ENCODE measurements around the gene SETDB1. TPM values are rescaled to one million over a fixed set of nuclear protein-coding genes. Genes with fewer than 3 reads are reported as not detected.

SETDB1 gene
- total RNA-seq, 4 donors from 2014 or later = 25.0 to 61.9 (median 38.5) TPM

- Histone ChIP-seq H3K4me1 (peaks cover 69% of the 10 kb centered on the region), H3K27me3 (no peaks in the 10 kb centered on the region), H3K4me3 (peak overlapping the region; percentile 65), H3K9me3 (no peaks in the 10 kb centered on the region), H3K36me3 (peaks cover 18% of the 10 kb centered on the region), H3K27ac (peak overlapping the region; percentile 91)
- TF ChIP-seq CTCF (IDR thresholded peaks at IDR 0.05) (no peak), POLR2A (IDR thresholded peaks at IDR 0.05) (no peak), POLR2AphosphoS5 (IDR thresholded peaks at IDR 0.05) (no peak), EP300 (IDR thresholded peaks at IDR 0.05) (no peak)
- WGBS = 3% methylated on average over 4 of the region's 4 CpGs
- DNase-seq (ENCODE audit: low spot score in 2 of 2) = no peak
Observed at GRCh38 chr1:151005729-151006319, 79.7 kb downstream of the SETDB1 start.

- Histone ChIP-seq H3K27ac (peak within 1 kb of the TSS; percentile 91), H3K4me3 (peak within 1 kb of the TSS; percentile 65), H3K4me1 (peaks cover 69% of the 10 kb centered on the region), H3K9me3 (no peaks in the 10 kb centered on the region), H3K27me3 (no peaks in the 10 kb centered on the region), H3K36me3 (peaks cover 11% of the 10 kb centered on the region)
- WGBS = under 1% methylated on average over 18 of the region's 18 CpGs
- DNase-seq (ENCODE audit: low spot score in 2 of 2) = peak; percentile 85 to 88
- TF ChIP-seq CTCF (IDR thresholded peaks at IDR 0.05) (peak; percentile 24 to 39), POLR2A (IDR thresholded peaks at IDR 0.05) (peak in 1 of 2 donors; percentile 42), EP300 (IDR thresholded peaks at IDR 0.05) (no peak), POLR2AphosphoS5 (IDR thresholded peaks at IDR 0.05) (peak in 1 of 3 donors; percentile 15)
Observed at GRCh38 chr1:151006327-151007052, 80.3 kb downstream of the SETDB1 start, which contains the start of gene MINDY1. MINDY1 (minus strand) TSS chr1:151006902; CDS start chr1:151002617, 4,285 bp downstream.

GRCh38 chr1:151007853-151008243, 81.7 kb downstream of the SETDB1 start:
- H3K27me3 ChIP-seq = no peaks in the 10 kb centered on the region
- peak overlapping the region; percentile 91 for H3K27ac ChIP-seq
- TF ChIP-seq EP300 (IDR thresholded peaks at IDR 0.05) (no peak), POLR2AphosphoS5 (IDR thresholded peaks at IDR 0.05) (no peak), POLR2A (IDR thresholded peaks at IDR 0.05) (no peak), CTCF (IDR thresholded peaks at IDR 0.05) (no peak)
- peaks cover 61% of the 10 kb centered on the region for H3K4me1 ChIP-seq
- no peaks in the 10 kb centered on the region for H3K9me3 ChIP-seq
- peak overlapping the region; percentile 56 for H3K4me3 ChIP-seq
- no peak for DNase-seq (ENCODE audit: low spot score in 2 of 2)
- WGBS = 14% methylated on average over 4 of the region's 4 CpGs
- no peaks in the 10 kb centered on the region for H3K36me3 ChIP-seq

GRCh38 chr1:151008244-151009205, 82.4 kb downstream of the SETDB1 start, which contains the start of gene PRUNE1:
PRUNE1 (plus strand) TSS chr1:151008449; CDS start chr1:151008633, 184 bp downstream.
- Histone ChIP-seq H3K36me3 (no peaks in the 10 kb centered on the region), H3K27me3 (no peaks in the 10 kb centered on the region), H3K4me1 (peaks cover 54% of the 10 kb centered on the region), H3K9me3 (no peaks in the 10 kb centered on the region), H3K4me3 (peak within 1 kb of the TSS; percentile 65), H3K27ac (peak within 1 kb of the TSS; percentile 91)
- 1% methylated on average over 33 of the region's 69 CpGs for WGBS
- peak; percentile 99 for DNase-seq (ENCODE audit: low spot score in 2 of 2)
- no peak for TF ChIP-seq EP300 (IDR thresholded peaks at IDR 0.05)
- TF ChIP-seq CTCF (IDR thresholded peaks at IDR 0.05) = no peak
- TF ChIP-seq POLR2AphosphoS5 (IDR thresholded peaks at IDR 0.05) = peak in 2 of 3 donors; percentile 3 to 61
- TF ChIP-seq POLR2A (IDR thresholded peaks at IDR 0.05) = peak in 1 of 2 donors; percentile 45
